Adrenal gland (tissue), 12 donors: Measurements from ENCODE around the gene PIPOX. TPM values are rescaled to one million over a fixed set of nuclear protein-coding genes. Genes with fewer than 3 reads are reported as not detected.

ENCODE experiments used
- DNase-seq, 7 donors: peaks; one replicate each; pipeline ENCODE4 v3.0.0-alpha.2; 2019 to 2020
- H3K27ac ChIP-seq, 5 donors: fragments of 200-600 bp; sonication (generic) in 4 of 5; 1 replicate in 3 of 5; 2 replicates in 2 of 5; pipeline versions ENCODE4 v1.5.1 to v1.8.0; 2016 to 2020; ENCODE audit warnings: mild to moderate bottlenecking in 1 of 5
- H3K27me3 ChIP-seq: fragments of 200-600 bp; 2 replicates; pipeline ENCODE4 v1.8.0; 2021
- H3K36me3 ChIP-seq, 2 donors: fragments of 200-600 bp; replicated peaks in 1 of 2; 1 replicate in 1 of 2; 2 replicates in 1 of 2; pipeline versions ENCODE4 v1.5.1 to v1.8.0; 2018 to 2022
- H3K4me1 ChIP-seq, 2 donors: fragments of 200-600 bp; replicated peaks in 1 of 2; 1 replicate in 1 of 2; 2 replicates in 1 of 2; pipeline versions ENCODE4 v1.5.1 to v1.8.0; 2018 to 2021
- H3K4me3 ChIP-seq, 4 donors: fragments of 200-600 bp; sonication (generic) in 3 of 4; one replicate each; pipeline ENCODE4 v1.5.1; 2016 to 2018
- H3K9me3 ChIP-seq, 3 donors: fragments of 200-600 bp; sonication (generic) in 1 of 3; replicated peaks in 1 of 3; 1 replicate in 2 of 3; 2 replicates in 1 of 3; pipeline versions ENCODE4 v1.5.1 to v1.8.0; 2016 to 2021
- CTCF ChIP-seq, 6 experiments: fragments of 450-650 bp in 4 of 6; fragments of 200-600 bp in 2 of 6; sonication (generic) in 1 of 6; IDR thresholded peaks; 1 replicate in 5 of 6; 2 replicates in 1 of 6; pipeline versions ENCODE4 v1.5.1 to v1.8.0; 2016 to 2021; ENCODE audit warnings: antibody characterized with exemption in 6 of 6, mild to moderate bottlenecking in 2 of 6, moderate library complexity in 1 of 6
- POLR2A ChIP-seq, 2 donors: fragments of 450-650 bp; IDR thresholded peaks; one replicate each; pipeline ENCODE4 v1.6.1; 2017; ENCODE audit warnings: antibody characterized with exemption in 2 of 2, mild to moderate bottlenecking in 2 of 2, moderate library complexity in 1 of 2
- WGBS, 4 donors: extraction: QIAGEN DNeasy Blood & Tissue Kit in 2 of 4; methylation state at CpG; one replicate each; pipeline versions ENCODE4 v1.1.5 to v1.1.7; 2013 to 2017; 5-methylcytosine and 5-hydroxymethylcytosine counted together
- intact Hi-C, 2 donors: fragments of 100-400 bp; cut with DNase I; formaldehyde crosslinking; loops; one replicate each; pipeline versions ENCODE4 v1.14.1 to v1.15.0; 2022 to 2023
- polyA plus RNA-seq, 3 donors: library from polyadenylated mRNA; stranded (reverse); fragments of 200-250 nt in 2 of 3; fragments of 350-450 nt in 1 of 3; fragmentation: Illumina TruSeq in 1 of 3; extraction: RNeasy Lipid Tissue Mini Kit (QIAGEN cat#74804) in 1 of 3; gene quantifications; one replicate each; pipeline ENCODE4 v1.2.3, GENCODE V29; 2013 to 2014
- total RNA-seq, 9 donors: library from RNA; depleted of rRNA in 4 of 9; stranded (reverse); fragments of >200 nt in 4 of 9; fragments of 120-200 nt in 1 of 9; fragmentation: NEBNext Ultra II Directional in 1 of 9; extraction: Animal tissue kit (Norgen Biotek cat#: 25700) in 1 of 9; gene quantifications; one replicate each; pipeline versions ENCODE4 v1.1.0 to v1.2.4, GENCODE V29; 2013 to 2023
- donor health status: healthy with polysubstance abuse.
- donor health status: Bipolar disorder and iron deficiency.
- donor health status: DM: yes; HTN: yes; CAD: no.
- donor health status: DM: no; HTN: no; CAD: no.
- donor health status: DM: no; HTN: no; CAD: no.
- donor health status: DM: yes; HTN: yes; CAD: no.

PIPOX gene
- total and polyA plus RNA-seq, 12 donors, result 0.34 to 2.2 (median 1.3) TPM

DNA sequence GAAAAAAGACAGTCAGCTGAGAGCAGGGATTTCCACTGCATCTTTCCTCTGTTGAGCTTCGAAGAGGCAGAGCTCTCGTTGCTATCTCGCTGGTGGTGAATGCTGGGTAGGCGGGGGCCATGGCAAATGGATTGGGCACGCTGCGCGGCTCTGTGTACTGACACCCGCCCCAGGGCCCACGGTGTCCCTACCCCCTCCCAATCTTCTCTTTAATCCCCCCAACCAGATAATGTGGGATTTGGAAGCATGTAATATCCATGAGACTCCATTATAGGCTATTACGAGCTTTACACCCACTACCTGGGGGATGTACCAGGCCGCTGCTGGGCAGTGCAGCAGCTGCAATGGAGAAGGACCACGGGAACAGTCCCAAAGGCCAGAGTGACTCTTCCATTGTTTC, 8.3 kb downstream of the PIPOX start:
- DNase-seq, result no peak
- intact Hi-C loops, result no loop called here

DNA sequence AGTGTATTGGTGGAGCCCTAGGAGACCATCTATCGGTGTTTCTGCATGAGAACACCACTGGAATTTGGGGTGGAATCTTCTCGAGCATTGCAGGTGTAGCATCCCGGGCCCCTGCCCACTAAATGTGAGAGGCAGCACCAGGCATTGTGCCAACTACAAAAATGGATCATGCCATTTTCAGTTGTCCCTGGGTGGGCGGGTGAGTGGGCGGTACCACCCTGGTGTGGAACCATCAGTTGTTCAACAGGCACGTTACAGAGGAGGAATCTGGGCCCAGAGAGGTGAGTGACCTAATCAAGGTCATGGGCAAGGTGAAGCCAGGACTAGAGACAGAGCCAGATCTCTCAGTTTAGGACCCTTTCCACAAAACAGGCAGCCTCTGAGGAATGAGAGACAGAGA, 8.8 kb downstream of the PIPOX start:
- no peak overlapping the region for H3K27ac ChIP-seq
- TF ChIP-seq POLR2A (IDR thresholded peaks at IDR 0.05), result no peak
- TF ChIP-seq CTCF (IDR thresholded peaks at IDR 0.05), result no peak
- no peaks in the 10 kb centered on the region for H3K4me1 ChIP-seq
- H3K27me3 ChIP-seq, result no peaks in the 10 kb centered on the region
- no peaks in the 10 kb centered on the region for H3K9me3 ChIP-seq
- H3K36me3 ChIP-seq, result no peaks in the 10 kb centered on the region
- no peak for DNase-seq
- no peak overlapping the region for H3K4me3 ChIP-seq
- intact Hi-C loops, result no loop called here
- 76 to 85% (median 83%) methylated on average over 6 of the region's 6 CpGs for WGBS, 4 donors

More for the DNA sequence above, 8.3 kb downstream of the PIPOX start:
- no peaks in the 10 kb centered on the region for H3K9me3 ChIP-seq
- H3K4me3 ChIP-seq, result no peak overlapping the region
- H3K36me3 ChIP-seq, result no peaks in the 10 kb centered on the region
- no peaks in the 10 kb centered on the region for H3K4me1 ChIP-seq
- no peaks in the 10 kb centered on the region for H3K27me3 ChIP-seq
- H3K27ac ChIP-seq, result no peak overlapping the region
- TF ChIP-seq CTCF (IDR thresholded peaks at IDR 0.05), result no peak
- TF ChIP-seq POLR2A (IDR thresholded peaks at IDR 0.05), result no peak
- 84 to 95% (median 89%) methylated on average over 12 of the region's 12 CpGs for WGBS, 4 donors

- 76 to 86% (median 81%) methylated on average over 2 to 10 of the region's 10 CpGs; no CpG with 5 or more reads in 1 of the 4 donors for whole genome bisulfite sequencing, 4 donors
- H3K4me3 ChIP-seq, result no peak overlapping the region
- intact Hi-C loops, result no loop called here
These were observed 11.9 kb downstream of the PIPOX start for GRCh38 chr17:29054835-29055234.

GRCh38 chr17:29057361-29057760, 14.4 kb downstream of the PIPOX start:
- TF ChIP-seq POLR2A (IDR thresholded peaks at IDR 0.05), result no peak
- TF ChIP-seq CTCF (IDR thresholded peaks at IDR 0.05), result no peak
- 57 to 86% (median 74%) methylated on average over 4 of the region's 4 CpGs for WGBS, 4 donors
- no peaks in the 10 kb centered on the region for H3K36me3 ChIP-seq
- no peak overlapping the region for H3K4me3 ChIP-seq
- H3K27ac ChIP-seq, result no peak overlapping the region
- H3K4me1 ChIP-seq, result no peaks in the 10 kb centered on the region
- H3K9me3 ChIP-seq, result no peaks in the 10 kb centered on the region
- no peaks in the 10 kb centered on the region for H3K27me3 ChIP-seq
- DNase-seq, result no peak
- intact Hi-C loops, result no loop called here

More at GRCh38 chr17:29054835-29055234, 11.9 kb downstream of the PIPOX start:
- no peaks in the 10 kb centered on the region for H3K4me1 ChIP-seq
- H3K9me3 ChIP-seq, result no peaks in the 10 kb centered on the region
- H3K27me3 ChIP-seq, result no peaks in the 10 kb centered on the region
- TF ChIP-seq POLR2A (IDR thresholded peaks at IDR 0.05) (no peak), CTCF (IDR thresholded peaks at IDR 0.05) (no peak)
- no peak overlapping the region for H3K27ac ChIP-seq
- DNase-seq, result peak in 1 of 7 donors; percentile 79
- H3K36me3 ChIP-seq, result no peaks in the 10 kb centered on the region
